Measurements from ENCODE around the gene WTIP.

DNA sequence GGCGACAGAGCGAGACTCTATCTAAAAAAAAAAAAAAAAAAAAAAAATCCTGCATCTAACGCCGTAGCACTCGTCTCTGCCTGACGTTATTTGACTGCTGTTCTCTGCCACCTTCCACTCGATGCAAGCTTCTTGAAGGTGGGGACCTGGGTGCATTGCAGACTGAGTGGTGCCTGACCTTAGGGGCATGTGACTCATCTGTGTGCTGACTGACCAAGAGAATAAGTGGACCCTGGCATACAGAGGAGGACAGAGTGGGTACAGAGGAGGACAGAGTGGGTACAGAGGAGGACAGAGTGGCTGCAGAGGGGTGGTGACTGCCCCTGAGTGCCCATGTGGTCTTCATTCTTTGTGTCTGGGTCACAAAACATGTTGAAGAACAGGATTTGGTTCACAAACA, 7.6 kb downstream of the WTIP start:
- TF ChIP-seq EP300 (IDR thresholded peaks at IDR 0.05): no peak
- TF ChIP-seq POLR2A (IDR thresholded peaks at IDR 0.05): no peak
- TF ChIP-seq, protein P1, sequence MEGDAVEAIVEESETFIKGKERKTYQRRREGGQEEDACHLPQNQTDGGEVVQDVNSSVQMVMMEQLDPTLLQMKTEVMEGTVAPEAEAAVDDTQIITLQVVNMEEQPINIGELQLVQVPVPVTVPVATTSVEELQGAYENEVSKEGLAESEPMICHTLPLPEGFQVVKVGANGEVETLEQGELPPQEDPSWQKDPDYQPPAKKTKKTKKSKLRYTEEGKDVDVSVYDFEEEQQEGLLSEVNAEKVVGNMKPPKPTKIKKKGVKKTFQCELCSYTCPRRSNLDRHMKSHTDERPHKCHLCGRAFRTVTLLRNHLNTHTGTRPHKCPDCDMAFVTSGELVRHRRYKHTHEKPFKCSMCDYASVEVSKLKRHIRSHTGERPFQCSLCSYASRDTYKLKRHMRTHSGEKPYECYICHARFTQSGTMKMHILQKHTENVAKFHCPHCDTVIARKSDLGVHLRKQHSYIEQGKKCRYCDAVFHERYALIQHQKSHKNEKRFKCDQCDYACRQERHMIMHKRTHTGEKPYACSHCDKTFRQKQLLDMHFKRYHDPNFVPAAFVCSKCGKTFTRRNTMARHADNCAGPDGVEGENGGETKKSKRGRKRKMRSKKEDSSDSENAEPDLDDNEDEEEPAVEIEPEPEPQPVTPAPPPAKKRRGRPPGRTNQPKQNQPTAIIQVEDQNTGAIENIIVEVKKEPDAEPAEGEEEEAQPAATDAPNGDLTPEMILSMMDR (IDR thresholded peaks at IDR 0.05): no peak

All from ovary (tissue), 3 donors.